Sigmoid colon (tissue), 7 donors: ENCODE results near the gene DRAXIN. TPM values are rescaled to one million over a fixed set of nuclear protein-coding genes. Genes with fewer than 3 reads are reported as not detected.

Source experiments
- DNase-seq: peaks from one replicate; pipeline ENCODE4 v3.0.0-alpha.2; 2019
- H3K27ac ChIP-seq, 4 donors: fragments of 200-600 bp; sonication (generic); one replicate each; pipeline ENCODE4 v1.5.1; 2016 to 2019; ENCODE audit warnings: mild to moderate bottlenecking in 1 of 4
- H3K27me3 ChIP-seq, 3 donors: fragments of 200-600 bp; sonication (generic); one replicate each; pipeline ENCODE4 v1.5.1; 2019; ENCODE audit warnings: mild to moderate bottlenecking in 1 of 3
- H3K36me3 ChIP-seq, 4 donors: fragments of 200-600 bp; sonication (generic); one replicate each; pipeline ENCODE4 v1.5.1; 2016 to 2019
- H3K4me1 ChIP-seq, 4 donors: fragments of 200-600 bp; sonication (generic); one replicate each; pipeline ENCODE4 v1.5.1; 2017 to 2019
- H3K4me3 ChIP-seq, 4 donors: fragments of 200-600 bp; sonication (generic); one replicate each; pipeline ENCODE4 v1.5.1; 2017 to 2019; ENCODE audit warnings: mild to moderate bottlenecking in 2 of 4, moderate library complexity in 1 of 4
- H3K9me3 ChIP-seq, 4 donors: fragments of 200-600 bp in 3 of 4; sonication (generic) in 3 of 4; one replicate each; pipeline versions ENCODE4 v1.5.1 to v1.6.1; 2013 to 2019
- EP300 ChIP-seq, 4 donors: sonication (generic); formaldehyde crosslinking; IDR thresholded peaks; one replicate each; pipeline ENCODE4 v1.6.1; 2017; ENCODE audit warnings: antibody characterized with exemption in 4 of 4
- POLR2A ChIP-seq, 2 donors: fragments of 450-650 bp; IDR thresholded peaks; one replicate each; pipeline ENCODE4 v1.6.1; 2016; ENCODE audit warnings: antibody characterized with exemption in 2 of 2, mild to moderate bottlenecking in 2 of 2, moderate library complexity in 2 of 2
- POLR2AphosphoS5 ChIP-seq, 4 donors: sonication (generic); formaldehyde crosslinking; IDR thresholded peaks; one replicate each; pipeline ENCODE4 v1.6.1; 2017; ENCODE audit warnings: antibody characterized with exemption in 4 of 4
- WGBS, 2 donors: extraction: QIAGEN DNeasy Blood & Tissue Kit; methylation state at CpG; one replicate each; pipeline ENCODE4 v1.1.7; 2013; 5-methylcytosine and 5-hydroxymethylcytosine counted together
- intact Hi-C: fragments of 100-400 bp; cut with DNase I; formaldehyde crosslinking; loops from one replicate; pipeline ENCODE4 v1.15.1; 2023
- polyA plus RNA-seq, 3 donors: library from polyadenylated mRNA; stranded (reverse); fragments of 200-250 nt; gene quantifications; one replicate each; pipeline ENCODE4 v1.2.3, GENCODE V29; 2013
- total RNA-seq, 4 donors: library from RNA; depleted of rRNA; stranded (reverse); fragments of >200 nt; gene quantifications; one replicate each; pipeline ENCODE4 v1.1.0, GENCODE V29; 2016
- TF ChIP-seq, protein P1 (sequence below), 4 experiments: fragments of 450-650 bp in 3 of 4; fragments of 200-600 bp in 1 of 4; IDR thresholded peaks; one replicate each; pipeline ENCODE4 v1.5.1; 2016 to 2019; ENCODE audit warnings: antibody characterized with exemption in 4 of 4, mild to moderate bottlenecking in 3 of 4, moderate library complexity in 2 of 4
- donor health status: healthy with polysubstance abuse.
- donor health status: Bipolar disorder and iron deficiency.
- donor health status: healthy.

The DRAXIN gene
- total and polyA plus RNA-seq, 7 donors = 0.13 to 0.36 (median 0.28) TPM; not detected in 4

DNA sequence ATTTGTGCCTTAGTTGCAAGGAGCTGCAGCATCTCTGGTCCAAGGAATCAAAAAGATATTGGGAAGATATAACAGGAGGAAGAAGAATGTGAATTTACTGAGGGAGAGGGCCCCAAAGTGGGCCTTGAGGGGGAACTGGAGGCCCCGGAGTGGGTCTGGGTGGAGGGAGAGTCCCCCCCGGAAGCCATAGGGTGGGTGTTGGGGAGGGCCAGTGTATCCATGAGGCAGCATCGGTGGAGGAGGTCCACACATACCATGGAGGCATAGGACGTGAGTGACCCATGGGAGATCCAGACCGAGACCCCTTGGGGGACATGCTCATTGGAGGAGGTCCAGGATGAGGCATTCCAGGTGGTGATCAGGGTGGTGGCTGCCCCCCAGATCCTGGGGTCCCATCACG, 69.8 kb downstream of the DRAXIN start:
- peaks cover 15 to 49% (median 16%) of the 10 kb centered on the region in 3 donors for H3K27me3 ChIP-seq
- no peaks in the 10 kb centered on the region for H3K36me3 ChIP-seq
- H3K9me3 ChIP-seq = no peaks in the 10 kb centered on the region
- H3K4me1 ChIP-seq = peaks cover 0 to 6% (median 3%) of the 10 kb centered on the region in 4 donors
- H3K27ac ChIP-seq = no peak overlapping the region
- no peak for DNase-seq
- TF ChIP-seq, protein P1, sequence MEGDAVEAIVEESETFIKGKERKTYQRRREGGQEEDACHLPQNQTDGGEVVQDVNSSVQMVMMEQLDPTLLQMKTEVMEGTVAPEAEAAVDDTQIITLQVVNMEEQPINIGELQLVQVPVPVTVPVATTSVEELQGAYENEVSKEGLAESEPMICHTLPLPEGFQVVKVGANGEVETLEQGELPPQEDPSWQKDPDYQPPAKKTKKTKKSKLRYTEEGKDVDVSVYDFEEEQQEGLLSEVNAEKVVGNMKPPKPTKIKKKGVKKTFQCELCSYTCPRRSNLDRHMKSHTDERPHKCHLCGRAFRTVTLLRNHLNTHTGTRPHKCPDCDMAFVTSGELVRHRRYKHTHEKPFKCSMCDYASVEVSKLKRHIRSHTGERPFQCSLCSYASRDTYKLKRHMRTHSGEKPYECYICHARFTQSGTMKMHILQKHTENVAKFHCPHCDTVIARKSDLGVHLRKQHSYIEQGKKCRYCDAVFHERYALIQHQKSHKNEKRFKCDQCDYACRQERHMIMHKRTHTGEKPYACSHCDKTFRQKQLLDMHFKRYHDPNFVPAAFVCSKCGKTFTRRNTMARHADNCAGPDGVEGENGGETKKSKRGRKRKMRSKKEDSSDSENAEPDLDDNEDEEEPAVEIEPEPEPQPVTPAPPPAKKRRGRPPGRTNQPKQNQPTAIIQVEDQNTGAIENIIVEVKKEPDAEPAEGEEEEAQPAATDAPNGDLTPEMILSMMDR (IDR thresholded peaks at IDR 0.05) = no peak
- intact Hi-C loops = no loop called here
- no peak overlapping the region for H3K4me3 ChIP-seq
- 86 to 92% methylated on average over 6 of the region's 6 CpGs for WGBS, 2 donors

DNA sequence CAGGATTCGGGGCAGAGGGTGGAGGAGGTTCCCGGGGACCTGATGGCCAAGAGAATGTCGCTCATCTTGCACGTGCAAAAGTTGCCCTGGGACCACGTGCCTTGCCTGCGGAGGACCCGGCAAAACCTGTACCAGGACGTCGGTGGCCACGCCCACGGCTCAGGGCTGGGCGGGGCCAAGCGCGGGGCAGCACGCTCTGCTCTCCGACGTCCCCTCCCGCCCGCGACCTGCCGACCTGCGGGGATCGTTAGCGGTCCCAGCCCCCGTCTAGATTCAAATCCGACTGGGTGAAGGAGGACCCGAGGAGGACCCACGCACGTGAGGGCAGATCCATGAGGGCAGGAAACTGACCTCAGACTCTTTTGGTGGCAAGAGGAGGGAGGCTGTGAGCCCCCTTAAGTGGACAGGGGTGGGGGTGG, 70.5 kb downstream of the DRAXIN start, which contains the start of gene C1orf167:
C1orf167 (plus strand) TSS at position 206 of the 419 bp plus-strand sequence. CDS start 2,208 bp downstream, outside the sequence.
- Histone ChIP-seq H3K4me1 (peaks cover 0 to 6% (median 3%) of the 10 kb centered on the region in 4 donors), H3K27ac (no peak within 1 kb of the TSS), H3K36me3 (no peaks in the 10 kb centered on the region), H3K9me3 (no peaks in the 10 kb centered on the region), H3K4me3 (no peak within 1 kb of the TSS), H3K27me3 (peaks cover 15 to 51% (median 16%) of the 10 kb centered on the region in 3 donors)
- 7% methylated on average over 29 of the region's 29 CpGs for WGBS, 2 donors
- DNase-seq = no peak
- TF ChIP-seq POLR2A (IDR thresholded peaks at IDR 0.05) = no peak
- TF ChIP-seq EP300 (IDR thresholded peaks at IDR 0.05) = no peak
- no peak for TF ChIP-seq POLR2AphosphoS5 (IDR thresholded peaks at IDR 0.05)
- TF ChIP-seq, protein P1 (IDR thresholded peaks at IDR 0.05) = no peak
- intact Hi-C loops = no loop called here

DNA sequence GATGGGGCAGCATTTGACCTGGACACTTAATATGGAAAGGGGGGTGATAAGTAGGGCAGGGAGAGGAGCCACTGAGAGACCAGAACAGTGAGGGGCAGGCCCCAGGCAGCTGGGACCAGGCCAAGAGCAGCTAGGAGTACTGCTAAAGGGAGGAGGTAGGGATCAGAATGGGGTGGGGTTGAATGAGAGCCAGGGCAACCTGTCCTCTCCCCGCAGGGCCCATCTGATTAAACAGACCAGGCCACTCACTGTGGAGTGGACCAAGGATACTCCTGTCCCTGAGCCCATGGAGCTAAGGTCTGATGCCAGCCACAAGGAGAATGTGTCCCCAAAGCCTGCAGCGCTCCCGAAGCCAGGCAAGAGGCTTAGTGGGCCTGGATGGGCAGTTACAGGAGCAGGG, 72.6 kb downstream of the DRAXIN start:
- H3K4me3 ChIP-seq = no peak overlapping the region
- H3K27me3 ChIP-seq = peaks cover 15 to 46% (median 16%) of the 10 kb centered on the region in 3 donors
- intact Hi-C loops = no loop called here
- DNase-seq = no peak
- peaks cover 0 to 6% (median 3%) of the 10 kb centered on the region in 4 donors for H3K4me1 ChIP-seq
- 89 to 93% methylated on average over 3 of the region's 3 CpGs for WGBS, 2 donors
- H3K9me3 ChIP-seq = no peaks in the 10 kb centered on the region
- H3K36me3 ChIP-seq = no peaks in the 10 kb centered on the region
- no peak overlapping the region for H3K27ac ChIP-seq
- TF ChIP-seq, protein P1 (IDR thresholded peaks at IDR 0.05) = no peak
- TF ChIP-seq EP300 (IDR thresholded peaks at IDR 0.05) (no peak), POLR2AphosphoS5 (IDR thresholded peaks at IDR 0.05) (no peak), POLR2A (IDR thresholded peaks at IDR 0.05) (no peak)

DNA sequence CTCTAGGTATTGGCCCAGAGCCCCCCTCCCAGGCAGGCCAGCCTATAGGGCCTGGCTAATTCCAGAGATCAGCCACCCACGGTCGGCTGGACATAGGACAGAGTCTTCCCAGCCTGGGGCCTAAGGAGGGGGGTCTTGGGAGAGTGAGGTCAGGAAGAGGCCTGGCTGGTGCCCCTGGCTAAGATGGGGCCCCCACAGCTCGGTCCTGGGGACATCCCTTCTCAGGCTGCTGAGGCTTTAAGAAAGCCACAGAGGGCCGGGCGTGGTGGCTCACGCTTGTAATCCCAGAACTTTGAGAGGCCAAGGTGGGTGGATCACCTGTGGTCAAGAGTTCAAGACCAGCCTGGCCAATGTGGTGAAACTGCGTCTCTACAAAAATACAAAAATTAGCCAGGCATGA, 73.0 kb downstream of the DRAXIN start:
- H3K9me3 ChIP-seq = no peaks in the 10 kb centered on the region
- intact Hi-C loops = no loop called here
- H3K27me3 ChIP-seq = peaks cover 15 to 42% (median 16%) of the 10 kb centered on the region in 3 donors
- H3K27ac ChIP-seq = no peak overlapping the region
- no peak overlapping the region for H3K4me3 ChIP-seq
- TF ChIP-seq, protein P1 (IDR thresholded peaks at IDR 0.05) = no peak
- TF ChIP-seq POLR2A (IDR thresholded peaks at IDR 0.05) (no peak), POLR2AphosphoS5 (IDR thresholded peaks at IDR 0.05) (no peak), EP300 (IDR thresholded peaks at IDR 0.05) (no peak)
- 74 to 83% methylated on average over 7 of the region's 7 CpGs for WGBS, 2 donors
- H3K36me3 ChIP-seq = no peaks in the 10 kb centered on the region
- H3K4me1 ChIP-seq = peaks cover 0 to 6% (median 3%) of the 10 kb centered on the region in 4 donors
- no peak for DNase-seq
